Measurements from ENCODE around the gene SMIM32.

GRCh38 chr5:136208916-136209315 is 16.0 kb upstream of the SMIM32 start:
- TF ChIP-seq POLR2AphosphoS5 (IDR thresholded peaks at IDR 0.05; ENCODE audit: low read depth, low read length) (no peak), POLR2A (IDR thresholded peaks at IDR 0.05; ENCODE audit: low read depth, low read length) (no peak)

Measured in GM12891 (cell line).